ENCODE results near the gene NFX1.
"Not testable (repeated sequence)": the region's sequence is repeated elsewhere in the genome, so short reads cannot be mapped to it uniquely, and the experiment has no call there.

The NFX1 gene

DNA sequence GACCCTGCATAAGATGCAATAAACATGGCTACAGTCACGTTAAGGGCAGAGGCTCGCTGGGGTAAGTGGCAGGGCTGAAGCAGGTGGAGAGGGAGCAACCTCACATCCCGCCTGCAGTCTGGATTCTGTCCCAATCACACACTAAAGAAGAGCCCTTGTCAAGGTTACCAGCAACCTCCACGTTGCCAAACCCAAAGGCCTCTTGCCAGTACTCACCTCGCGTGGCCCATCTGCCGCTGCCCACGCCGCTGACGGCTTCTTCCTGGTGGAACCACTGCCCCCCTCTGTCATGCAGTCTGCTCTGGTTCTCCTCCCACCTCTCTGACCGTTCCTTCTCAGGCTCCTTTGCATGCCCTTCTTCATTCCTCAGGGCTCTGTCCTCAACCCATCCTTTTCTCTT is 103.3 kb downstream of the NFX1 start:
- no peak for DNase-seq

DNA sequence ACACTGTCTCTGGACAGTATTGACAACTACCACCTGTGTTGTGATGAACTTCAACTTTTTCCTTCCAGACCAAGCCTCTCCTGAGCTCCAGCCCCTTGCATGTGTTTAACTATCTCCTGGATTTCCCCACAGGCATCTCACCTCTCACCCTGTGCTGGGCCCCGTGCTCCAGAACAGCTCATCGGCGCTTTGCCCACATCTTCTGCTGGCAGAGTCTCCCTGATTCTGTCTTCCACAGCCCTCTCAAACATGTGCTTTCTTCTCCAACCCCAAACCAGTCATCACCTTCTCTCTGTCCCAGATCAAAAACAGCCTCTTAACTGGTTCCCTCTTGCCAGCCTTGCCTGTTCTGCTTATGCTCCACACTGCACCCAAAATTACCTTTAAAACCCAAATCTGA is 103.7 kb downstream of the NFX1 start:
- not testable (repeated sequence) for DNase-seq

DNA sequence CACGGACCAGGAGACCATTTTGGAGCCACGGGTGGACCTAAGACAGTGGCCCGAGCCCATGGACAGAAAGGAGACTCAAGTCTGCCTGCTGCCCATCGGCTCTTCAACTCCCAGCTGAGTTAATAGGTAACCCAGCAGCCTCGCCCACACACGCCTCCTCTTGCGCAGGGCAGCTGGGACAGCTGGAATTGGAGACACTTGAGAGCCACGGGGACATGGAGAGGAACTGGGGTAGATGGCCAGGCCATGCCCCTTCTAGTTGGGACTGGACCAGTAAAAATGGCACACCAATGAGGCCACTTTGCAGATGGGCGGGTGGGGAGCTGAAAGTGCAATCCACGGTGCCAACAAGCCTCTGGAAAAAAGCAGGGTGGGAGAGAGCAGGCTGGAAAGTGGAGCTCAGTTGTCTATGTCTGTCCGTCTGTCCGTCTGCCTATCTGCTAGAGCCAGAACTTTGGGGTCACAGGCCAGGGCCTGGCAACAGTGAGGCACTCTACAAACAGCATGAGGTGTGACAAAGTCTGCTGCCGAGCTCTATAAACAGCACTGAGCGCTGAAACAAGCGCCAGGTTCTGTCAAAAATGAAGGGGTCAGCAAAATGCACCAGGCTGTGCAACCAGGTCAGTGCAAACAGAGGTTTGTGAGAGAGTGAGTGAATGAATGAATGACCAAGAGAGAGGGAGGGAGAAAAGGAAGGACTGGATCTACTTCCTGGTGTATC is 105.0 kb downstream of the NFX1 start:
- DNase-seq = not testable (repeated sequence)

DNA sequence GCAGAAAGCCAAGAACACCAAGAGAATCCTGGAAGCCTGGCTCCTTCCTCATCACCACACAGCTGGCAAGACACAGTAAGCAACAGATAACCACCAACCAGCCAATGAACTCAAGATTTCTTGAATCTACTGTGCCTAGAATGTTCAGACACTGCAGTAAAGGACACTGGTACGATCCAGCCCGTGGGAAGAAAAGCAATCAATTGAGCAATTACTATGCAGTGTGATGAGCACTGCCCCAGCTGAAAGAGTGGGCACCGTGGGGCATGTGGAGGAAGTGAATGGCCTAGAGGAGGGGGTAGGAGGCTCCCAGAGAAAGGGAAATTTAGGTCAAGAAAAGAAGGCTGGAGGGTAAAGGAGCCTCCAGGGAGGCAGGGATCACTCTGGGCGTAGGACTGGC is 107.5 kb downstream of the NFX1 start:
- DNase-seq = not testable (repeated sequence)

DNA sequence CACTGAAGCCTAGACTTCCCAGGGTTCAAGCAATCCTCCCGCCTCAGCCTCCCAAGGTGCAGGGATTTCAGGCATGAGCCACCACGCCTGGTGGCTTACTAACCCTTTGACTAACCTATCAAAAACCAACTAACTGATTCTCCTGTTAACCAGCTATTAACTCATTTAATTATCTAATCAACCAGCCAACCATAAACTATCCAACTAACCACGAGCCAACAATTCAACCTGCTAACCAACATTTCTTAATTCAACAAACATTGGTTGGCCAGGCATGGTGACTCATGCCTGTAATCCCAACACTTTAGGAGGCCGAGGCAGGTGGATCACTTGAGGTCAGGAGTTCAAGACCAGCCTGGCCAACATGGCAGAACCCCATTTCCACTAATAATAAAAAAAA is 108.7 kb downstream of the NFX1 start:
- DNase-seq = not testable (repeated sequence)

DNA sequence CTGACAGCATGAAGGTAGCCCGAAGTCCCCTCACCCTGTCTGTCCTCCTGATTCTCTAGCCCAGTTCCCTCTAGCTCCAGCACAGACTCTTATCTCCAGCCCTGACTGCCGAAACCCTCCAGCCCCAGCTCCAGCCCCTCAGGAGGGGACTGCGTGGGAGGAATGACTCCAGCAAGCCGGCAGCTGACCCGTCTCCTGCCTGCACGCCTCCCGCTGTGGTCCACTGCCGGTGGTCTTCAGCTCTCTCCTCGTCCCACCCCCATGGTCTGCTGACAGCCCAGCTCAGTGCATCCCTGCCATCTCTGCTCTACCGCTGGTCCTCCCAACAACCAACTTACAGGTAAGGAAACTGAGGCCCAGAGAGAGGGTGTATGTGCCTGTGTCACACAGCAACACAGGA is 111.5 kb downstream of the NFX1 start:
- DNase-seq = not testable (repeated sequence)

DNA sequence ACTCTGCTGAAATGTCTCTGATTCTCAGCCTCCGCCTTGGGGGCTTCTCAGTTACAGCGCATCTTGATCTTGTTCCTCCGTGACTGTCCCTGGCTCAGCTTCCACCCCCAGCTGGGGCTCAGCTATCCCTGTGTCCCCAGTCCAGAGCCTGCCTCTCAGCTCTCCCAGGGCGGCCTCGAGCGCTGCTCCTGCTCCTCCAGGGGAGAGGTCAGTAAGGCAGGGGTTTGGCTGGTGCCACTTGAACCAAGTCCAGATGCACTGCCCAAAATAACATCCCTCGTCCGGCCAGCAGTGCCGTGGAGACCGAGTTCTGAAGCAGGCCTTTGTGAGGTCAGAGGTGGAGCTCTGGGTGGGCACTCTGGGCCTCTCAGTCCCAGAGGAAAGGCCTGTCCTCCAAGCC is 112.1 kb downstream of the NFX1 start, which contains the start of gene AQP7:
AQP7 (minus strand) TSS at position 198 of the 400 bp plus-strand sequence. CDS start 1,306 bp downstream, outside the sequence.
- DNase-seq = not testable (repeated sequence)

DNA sequence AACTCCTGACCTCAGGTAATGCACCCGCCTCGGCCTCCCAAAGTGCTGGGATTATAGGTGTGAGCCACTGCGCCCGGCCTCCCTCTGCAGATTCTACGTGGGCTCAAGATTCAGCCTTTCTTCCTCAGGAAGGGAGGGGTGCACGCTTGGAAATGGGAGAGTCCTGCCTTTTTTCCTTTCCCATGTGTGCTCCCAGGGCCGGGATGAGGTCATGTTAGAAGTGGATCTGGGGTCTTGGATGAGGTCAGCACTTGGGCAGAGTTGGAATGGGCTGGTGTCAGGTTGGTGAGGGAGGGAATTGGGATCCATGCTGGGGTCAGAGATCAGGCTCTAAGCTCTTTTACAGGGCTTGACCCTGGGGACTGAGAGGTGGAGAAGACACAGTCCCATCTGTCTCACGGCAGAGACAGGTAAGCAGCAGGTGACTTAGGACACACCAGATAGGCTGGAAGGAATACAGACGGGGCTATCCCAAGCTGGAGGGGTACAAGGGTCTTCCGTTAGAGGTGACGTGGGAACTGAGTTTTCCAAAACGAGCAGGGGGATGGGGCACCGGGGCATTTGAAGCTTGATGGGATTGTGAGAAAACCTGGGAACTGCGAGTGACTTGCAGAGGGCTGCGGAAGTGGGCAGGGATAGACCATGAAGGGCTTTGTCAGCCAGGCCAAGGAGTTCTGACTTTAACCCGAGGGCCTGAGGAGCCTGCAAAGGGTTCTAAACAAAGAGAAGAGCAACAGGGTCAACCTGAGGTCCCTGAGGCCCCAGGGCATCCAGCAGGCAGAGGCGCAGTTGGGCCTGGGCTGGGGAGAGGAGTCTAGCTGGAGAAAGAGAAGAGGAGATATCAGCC is 113.8 kb downstream of the NFX1 start:
- no peak for DNase-seq

DNA sequence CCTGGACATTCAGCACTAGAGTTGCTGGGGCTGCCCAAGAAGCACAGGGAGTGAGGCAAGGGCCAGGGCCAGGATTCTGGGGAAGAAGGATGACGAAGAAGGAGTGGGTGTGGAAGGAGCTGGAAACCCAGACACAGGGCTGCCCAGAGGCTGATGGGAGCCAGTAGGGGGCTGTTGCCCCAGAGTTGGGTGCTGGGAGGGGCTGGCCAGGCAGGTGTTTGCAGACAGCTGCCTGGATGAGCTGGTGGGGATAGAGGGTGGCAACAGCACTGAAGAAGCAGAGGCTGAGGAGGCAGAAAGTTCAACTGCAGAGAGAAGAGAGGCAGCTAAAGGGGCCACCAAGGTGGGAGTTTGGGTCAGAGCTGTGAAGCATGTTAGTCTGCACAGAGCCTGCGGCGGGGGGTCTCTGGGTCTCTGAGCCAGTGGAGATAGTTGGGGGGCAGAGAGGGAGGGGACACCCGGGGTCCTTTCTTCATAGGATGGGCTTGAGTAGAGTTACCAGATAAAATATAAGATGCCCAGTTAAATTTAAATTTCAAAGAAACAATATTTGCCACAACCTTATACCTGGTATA is 114.6 kb downstream of the NFX1 start:
- no peak for DNase-seq

DNA sequence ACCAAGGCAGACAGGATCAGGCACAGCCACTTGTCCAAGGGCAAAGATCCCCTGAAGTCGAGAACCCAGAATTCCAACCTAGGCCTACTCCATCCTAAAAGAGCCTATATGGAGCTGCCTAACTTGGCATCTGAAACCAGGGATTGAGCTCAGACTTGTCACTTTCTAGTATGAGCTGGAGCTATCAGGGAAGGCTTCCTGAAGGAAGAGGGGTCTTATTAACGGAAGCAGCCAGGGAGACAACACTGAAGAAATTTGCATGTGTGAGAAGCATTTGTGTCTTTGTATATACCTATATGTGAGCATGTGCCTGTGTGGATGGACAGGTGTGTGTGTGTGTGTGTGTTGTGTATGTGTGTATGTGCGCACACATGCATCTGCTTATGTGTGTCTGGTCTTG is 116.7 kb downstream of the NFX1 start:
- no peak for DNase-seq

DNA sequence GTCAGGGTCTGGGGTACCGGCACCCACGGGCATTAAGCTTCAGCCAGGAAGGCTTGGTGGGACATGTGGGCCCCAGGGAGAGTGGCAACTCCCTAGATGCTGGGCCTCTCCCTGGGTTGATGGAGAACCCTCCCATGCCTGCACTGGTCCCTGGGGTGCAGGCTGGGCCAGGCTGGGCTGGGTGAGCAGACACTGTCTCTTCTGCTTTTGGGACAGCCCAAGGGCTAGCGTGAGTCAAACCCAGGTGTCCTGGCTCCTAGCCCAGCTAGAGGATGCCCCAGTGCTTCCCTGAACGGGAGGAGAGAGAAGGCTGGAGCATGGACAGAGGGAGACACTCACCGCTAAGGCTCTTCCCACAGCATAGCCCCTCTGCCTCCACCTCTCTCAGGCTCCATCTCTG is 117.8 kb downstream of the NFX1 start:
- no peak for DNase-seq

DNA sequence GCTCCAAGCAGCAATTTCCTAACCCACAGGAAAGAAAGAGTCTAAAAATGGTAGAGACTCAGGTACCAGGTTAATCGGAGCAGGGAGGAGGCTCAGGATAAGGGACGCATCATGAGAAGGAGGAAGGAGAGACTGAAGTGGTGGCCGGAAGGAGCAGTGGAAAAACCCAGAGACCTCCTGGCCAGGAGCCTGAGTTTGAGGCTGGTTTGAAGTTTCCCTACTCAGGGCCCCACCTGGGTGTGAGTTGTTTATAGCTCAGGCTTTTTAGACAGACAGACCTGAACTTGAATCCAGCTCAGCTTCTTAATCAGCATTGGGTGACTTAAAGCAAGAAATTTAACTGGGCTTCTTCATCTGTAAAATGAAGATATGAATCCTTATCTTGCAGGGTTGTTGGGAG is 124.0 kb downstream of the NFX1 start:
- DNase-seq = no peak

DNA sequence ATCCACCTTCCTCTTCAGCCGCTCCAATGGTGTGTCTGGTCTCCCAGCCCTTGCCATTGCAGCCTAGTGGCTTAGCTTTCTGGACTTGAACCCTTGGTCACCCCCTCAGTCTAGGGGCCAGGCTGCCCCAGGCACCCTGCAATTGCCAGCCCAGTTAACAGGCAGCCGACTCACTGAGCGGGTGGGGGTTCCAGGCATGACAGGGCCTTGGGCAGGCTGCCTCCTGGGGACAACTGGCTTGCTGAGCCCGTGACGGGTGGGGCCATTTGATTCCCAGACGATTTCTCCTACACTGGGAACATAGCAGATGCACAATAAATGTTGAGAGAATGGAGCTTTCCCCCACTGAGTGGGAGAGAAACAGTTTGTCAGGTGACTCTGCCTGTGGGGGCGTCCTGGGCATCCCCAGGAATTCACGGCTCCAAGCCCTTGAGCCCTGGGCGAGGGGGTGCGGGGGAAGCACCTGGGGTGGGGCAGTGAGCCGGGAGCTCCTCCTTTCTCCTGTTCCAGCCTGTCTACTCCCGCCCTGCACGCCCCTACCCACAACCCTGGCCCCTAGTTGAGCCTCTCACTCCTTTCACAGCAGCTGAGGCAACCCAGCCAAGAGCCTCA is 124.7 kb downstream of the NFX1 start:
- no peak for DNase-seq

DNA sequence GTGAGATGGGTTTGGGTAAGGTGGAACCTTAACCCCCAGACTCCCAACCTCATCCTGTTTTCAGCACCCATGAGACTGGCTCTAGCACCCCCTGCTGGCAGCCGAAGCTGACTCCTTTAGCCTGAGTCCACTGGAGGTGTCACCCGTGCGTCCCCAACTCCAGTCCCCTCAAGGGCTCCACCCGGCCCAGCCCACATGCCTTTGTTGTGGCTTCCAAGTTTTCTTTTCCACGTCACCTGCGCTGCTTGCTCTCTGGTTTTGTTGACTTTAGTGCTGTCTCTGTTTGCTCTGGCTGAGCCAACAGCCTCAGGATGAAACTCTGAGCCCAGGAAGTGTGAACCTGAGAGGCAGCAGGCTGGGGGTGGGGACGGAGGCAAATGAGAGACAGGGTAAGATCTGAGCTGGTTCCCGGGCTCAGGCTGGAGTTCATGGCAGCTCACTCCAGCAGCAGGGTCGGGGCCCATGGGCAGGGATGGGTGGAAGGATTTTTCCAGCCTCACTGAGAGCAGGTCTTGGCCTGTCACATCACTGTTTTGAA is 125.3 kb downstream of the NFX1 start:
- DNase-seq = peak; percentile 72 to 79

DNA sequence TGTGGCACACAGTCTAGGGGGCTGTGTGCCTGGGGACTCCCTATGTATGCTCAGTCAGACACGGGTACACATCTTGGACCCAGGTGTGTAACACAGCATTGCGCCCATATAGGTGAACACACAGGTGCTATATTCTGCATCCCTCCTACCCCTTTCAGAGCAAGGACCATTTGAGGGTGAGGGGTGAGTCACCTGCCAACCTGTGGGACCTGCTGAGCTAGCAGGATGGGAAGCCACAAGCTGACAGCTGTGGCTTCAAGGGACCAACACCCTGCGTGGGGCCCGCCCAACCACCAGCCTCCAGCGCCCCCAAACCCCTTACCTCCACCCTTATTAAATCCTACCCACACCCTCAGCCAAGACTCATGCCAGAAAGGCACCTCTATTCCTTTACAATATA is 126.7 kb downstream of the NFX1 start:
- DNase-seq = peak in 1 of 2 experiments; percentile 53

DNA sequence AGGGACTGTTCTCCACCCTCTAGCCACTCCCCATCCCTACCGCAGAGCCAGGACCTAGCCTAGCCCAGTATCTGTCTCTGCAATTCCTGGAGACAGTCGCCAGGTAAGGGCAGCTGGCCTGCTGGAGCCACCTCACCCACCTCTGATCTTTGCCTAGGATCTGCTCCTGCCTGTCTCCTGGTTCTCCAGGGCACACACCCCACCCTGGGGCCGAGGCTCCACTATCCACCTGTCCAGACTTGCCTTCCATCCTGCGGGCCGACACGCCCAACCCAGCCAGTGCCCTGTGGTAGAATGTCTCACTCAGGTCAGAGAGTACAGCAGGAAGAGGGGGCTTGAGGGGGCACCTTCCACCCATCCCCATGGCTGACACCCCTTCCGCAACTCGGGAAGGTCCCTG is 127.8 kb downstream of the NFX1 start:
- DNase-seq = no peak

DNA sequence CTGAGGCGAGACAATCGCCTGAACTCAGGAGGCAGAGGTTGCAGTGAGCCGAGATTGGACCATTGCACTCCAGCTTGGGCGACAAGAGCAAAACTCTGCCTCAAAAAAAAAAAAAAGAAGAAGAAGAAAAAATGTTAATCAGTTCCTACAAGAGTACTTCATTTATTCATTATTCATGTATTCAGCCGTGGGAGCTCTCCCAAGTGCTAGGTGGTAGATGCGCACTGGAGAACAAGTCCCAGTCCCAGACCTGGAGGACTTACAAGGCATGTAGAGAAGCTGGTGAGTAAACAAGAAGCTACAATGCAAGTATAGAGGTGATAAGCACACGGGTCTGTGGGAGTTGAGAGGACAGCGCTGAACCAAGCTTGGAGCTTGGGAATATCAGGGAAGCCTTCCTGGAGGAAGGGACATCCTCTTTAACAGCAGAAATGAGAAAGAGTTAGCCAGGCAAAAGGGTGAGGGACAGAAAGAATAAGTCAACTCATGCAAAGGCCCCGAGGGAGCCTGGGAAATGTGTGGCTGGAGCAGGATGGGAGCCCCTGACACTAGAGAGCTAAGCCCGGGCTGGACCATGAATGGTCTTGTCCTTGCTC is 129.5 kb downstream of the NFX1 start:
- DNase-seq = no peak
